Measurements from ENCODE around the gene IL17D. TPM values are rescaled to one million over a fixed set of nuclear protein-coding genes. Genes with fewer than 3 reads are reported as not detected.

The IL17D gene
- total and polyA plus RNA-seq, 7 donors: 1.0 to 78.9 (median 7.7) TPM

GRCh38 chr13:20682061-20682460 is 21.4 kb upstream of the IL17D start:
- WGBS, 3 donors: 96 to 97% (median 97%) methylated on average over 1 of the region's 1 CpG
- H3K4me1 ChIP-seq: no peaks in the 10 kb centered on the region
- intact Hi-C loops (cut with DNase I): no loop called here
- H3K27me3 ChIP-seq (ENCODE audit: insufficient read depth in 3 of 3, low read length in 2 of 3): no peaks in the 10 kb centered on the region
- ATAC-seq: no peak
- H3K9me3 ChIP-seq: no peaks in the 10 kb centered on the region
- no peak for DNase-seq
- no peak overlapping the region for H3K27ac ChIP-seq
- no peak for TF ChIP-seq CTCF (IDR thresholded peaks at IDR 0.05)
- no peaks in the 10 kb centered on the region for H3K36me3 ChIP-seq (ENCODE audit: insufficient read depth in 1 of 2, low read depth in 1 of 2)
- H3K4me3 ChIP-seq: no peak overlapping the region

GRCh38 chr13:20684041-20684440 is 19.5 kb upstream of the IL17D start:
- no peaks in the 10 kb centered on the region for H3K4me1 ChIP-seq
- peaks cover 0 to 7% of the 10 kb centered on the region in 2 donors for H3K36me3 ChIP-seq (ENCODE audit: insufficient read depth in 1 of 2, low read depth in 1 of 2)
- intact Hi-C loops (cut with DNase I): no loop called here
- TF ChIP-seq CTCF (IDR thresholded peaks at IDR 0.05): no peak
- 48 to 91% (median 58%) methylated on average over 4 of the region's 4 CpGs for WGBS, 3 donors
- no peaks in the 10 kb centered on the region for H3K27me3 ChIP-seq (ENCODE audit: insufficient read depth in 3 of 3, low read length in 2 of 3)
- no peak overlapping the region for H3K27ac ChIP-seq
- DNase-seq (no peak), ATAC-seq (no peak)
- H3K4me3 ChIP-seq: no peak overlapping the region
- no peaks in the 10 kb centered on the region for H3K9me3 ChIP-seq

- Histone ChIP-seq H3K27me3 (ENCODE audit: insufficient read depth in 3 of 3, low read length in 2 of 3) (no peaks in the 10 kb centered on the region), H3K36me3 (ENCODE audit: insufficient read depth in 1 of 2, low read depth in 1 of 2) (peaks cover 0 to 8% of the 10 kb centered on the region in 2 donors), H3K9me3 (no peaks in the 10 kb centered on the region), H3K27ac (no peak overlapping the region), H3K4me1 (no peaks in the 10 kb centered on the region), H3K4me3 (no peak overlapping the region)
- no peak for TF ChIP-seq CTCF (IDR thresholded peaks at IDR 0.05)
- ATAC-seq (no peak), DNase-seq (no peak)
- 77 to 80% (median 80%) methylated on average over 18 of the region's 18 CpGs for WGBS, 3 donors
- intact Hi-C loops (cut with DNase I): no loop called here
Observed at GRCh38 chr13:20684546-20684945, 19.0 kb upstream of the IL17D start.

GRCh38 chr13:20685092-20685491 is 18.4 kb upstream of the IL17D start:
- intact Hi-C loops (cut with DNase I): no loop called here
- H3K36me3 ChIP-seq (ENCODE audit: insufficient read depth in 1 of 2, low read depth in 1 of 2): peaks cover 0 to 8% of the 10 kb centered on the region in 2 donors
- no peak overlapping the region for H3K27ac ChIP-seq
- TF ChIP-seq CTCF (IDR thresholded peaks at IDR 0.05): no peak
- DNase-seq (no peak), ATAC-seq (no peak)
- no peaks in the 10 kb centered on the region for H3K9me3 ChIP-seq
- 59 to 72% (median 61%) methylated on average over 6 of the region's 6 CpGs for WGBS, 3 donors
- no peaks in the 10 kb centered on the region for H3K27me3 ChIP-seq (ENCODE audit: insufficient read depth in 3 of 3, low read length in 2 of 3)
- H3K4me1 ChIP-seq: no peaks in the 10 kb centered on the region
- no peak overlapping the region for H3K4me3 ChIP-seq

GRCh38 chr13:20686167-20686566 is 17.3 kb upstream of the IL17D start:
- 91 to 95% (median 93%) methylated on average over 1 of the region's 1 CpG for WGBS, 3 donors
- Histone ChIP-seq H3K36me3 (ENCODE audit: insufficient read depth in 1 of 2, low read depth in 1 of 2) (peaks cover 0 to 18% of the 10 kb centered on the region in 2 donors), H3K27me3 (ENCODE audit: insufficient read depth in 3 of 3, low read length in 2 of 3) (no peaks in the 10 kb centered on the region), H3K9me3 (no peaks in the 10 kb centered on the region), H3K4me1 (no peaks in the 10 kb centered on the region), H3K27ac (no peak overlapping the region), H3K4me3 (no peak overlapping the region)
- no peak for TF ChIP-seq CTCF (IDR thresholded peaks at IDR 0.05)
- DNase-seq (no peak), ATAC-seq (no peak)
- intact Hi-C loops (cut with DNase I): no loop called here
